GM21528 (cell line): Measurements from ENCODE around the gene FIGLA.
"Not testable (repeated sequence)": the region's sequence is repeated elsewhere in the genome, so short reads cannot be mapped to it uniquely, and the experiment has no call there.

Experiments used
- ATAC-seq: cut with Tn5 transposase; IDR thresholded peaks from one replicate; pipeline ENCODE4 v1.9.1; 2021; ENCODE audit warnings: mild to moderate bottlenecking, moderate library complexity; ENCODE audit not compliant: unreplicated experiment, low FRiP score

FIGLA gene

DNA sequence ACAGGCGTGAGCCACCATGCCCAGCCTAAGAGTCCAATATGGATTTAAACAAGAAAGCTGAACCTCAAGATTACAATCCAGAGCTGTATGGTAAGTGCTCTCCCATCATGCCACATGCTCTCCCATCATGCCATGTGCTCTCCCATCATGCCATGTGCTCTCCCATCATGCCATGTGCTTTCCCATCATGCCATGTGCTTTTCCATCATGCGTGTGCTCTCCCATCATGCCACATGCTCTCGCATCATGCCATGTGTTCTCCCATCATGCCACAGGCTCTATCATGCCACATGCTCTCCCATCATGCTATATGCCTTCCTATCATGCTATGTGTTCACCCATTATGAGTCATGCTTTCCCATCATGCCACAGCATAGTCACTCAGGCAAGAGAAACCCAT lies 43.2 kb downstream of the FIGLA start:
- ATAC-seq, result no peak

DNA sequence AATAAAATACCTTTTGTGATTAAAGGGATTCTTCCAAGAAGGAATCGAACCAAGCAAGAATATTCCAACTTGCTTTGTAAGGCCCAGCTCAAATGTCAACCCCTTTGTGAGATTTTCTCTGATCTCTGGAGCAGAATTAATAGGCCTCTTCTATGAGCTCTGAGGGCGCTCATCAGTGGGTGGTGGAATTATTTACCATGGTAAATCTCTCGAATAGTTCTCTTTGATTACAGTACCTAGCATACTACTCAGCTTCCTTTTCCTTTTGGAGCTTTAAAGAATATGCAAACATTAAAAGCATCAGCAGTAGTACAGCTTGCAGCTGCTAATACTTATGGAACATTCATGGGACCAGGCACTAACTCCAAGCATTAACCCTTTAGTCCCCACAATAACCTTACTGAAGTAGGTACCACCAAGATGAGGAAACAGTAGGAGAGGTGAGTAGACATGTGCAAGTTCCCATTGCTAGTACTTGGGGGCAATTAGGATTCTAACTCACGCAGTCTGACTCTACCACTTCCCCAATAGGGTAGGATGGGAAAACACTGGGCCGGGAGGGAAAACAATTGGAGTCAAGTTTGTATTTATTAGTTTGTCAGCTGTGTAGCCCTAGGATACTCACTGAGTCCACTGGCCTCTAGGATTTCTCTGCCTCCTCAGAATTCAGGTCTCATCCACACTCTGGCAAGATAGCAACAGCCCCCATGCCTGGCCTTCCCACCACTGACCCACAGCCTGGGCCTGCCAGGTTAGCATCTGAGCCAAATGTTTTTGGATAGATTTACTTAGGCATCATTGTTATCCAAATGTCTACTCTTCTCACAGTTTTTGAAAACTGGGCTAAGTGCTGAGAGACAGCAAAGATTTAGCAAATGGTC lies 44.1 kb downstream of the FIGLA start:
- ATAC-seq, result no peak

DNA sequence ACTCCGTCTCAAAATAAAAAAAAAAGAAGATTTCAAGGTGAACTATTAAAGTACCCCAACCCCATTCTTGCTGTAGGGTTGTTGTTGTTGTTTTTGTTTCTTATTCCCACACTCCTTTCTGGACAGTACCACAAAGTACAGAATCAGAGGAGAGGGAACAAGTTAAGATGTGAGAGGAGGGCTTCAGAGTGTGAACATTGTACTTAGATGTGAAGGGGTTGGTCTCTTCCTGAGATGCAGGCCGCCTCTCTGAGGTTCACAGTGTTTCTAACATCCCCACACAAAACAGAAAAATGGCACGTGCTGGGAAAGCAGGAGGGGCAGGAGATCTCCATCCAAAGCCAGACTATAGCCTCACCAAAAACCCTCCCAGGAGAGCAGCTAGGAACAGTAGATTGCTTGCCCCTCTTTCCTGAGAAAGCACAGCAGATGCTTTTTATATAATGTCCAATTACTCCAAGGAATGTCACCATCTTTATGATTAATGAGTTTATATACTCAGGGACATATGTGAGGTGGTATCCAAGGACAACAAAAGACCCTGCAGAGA lies 45.1 kb downstream of the FIGLA start:
- no peak for ATAC-seq

DNA sequence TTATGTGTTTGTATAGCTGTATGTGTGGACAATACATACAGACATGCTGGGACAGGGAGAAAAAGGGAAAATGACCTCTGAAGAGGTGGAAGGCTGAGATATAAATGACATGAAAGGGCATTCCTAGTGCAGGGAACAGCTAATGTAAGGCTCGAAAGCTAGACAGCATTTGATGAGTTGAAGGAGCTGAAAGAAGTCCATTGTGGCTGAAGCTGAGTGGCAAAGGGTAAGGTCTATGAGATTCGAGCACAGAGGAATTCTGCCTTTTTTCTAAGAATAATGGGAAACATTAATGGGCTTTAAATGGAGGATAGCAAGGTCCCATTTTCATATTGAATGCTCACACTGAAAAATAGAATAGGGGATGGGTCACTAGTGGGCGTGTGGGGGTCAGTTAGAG lies 46.0 kb downstream of the FIGLA start:
- no peak for ATAC-seq

DNA sequence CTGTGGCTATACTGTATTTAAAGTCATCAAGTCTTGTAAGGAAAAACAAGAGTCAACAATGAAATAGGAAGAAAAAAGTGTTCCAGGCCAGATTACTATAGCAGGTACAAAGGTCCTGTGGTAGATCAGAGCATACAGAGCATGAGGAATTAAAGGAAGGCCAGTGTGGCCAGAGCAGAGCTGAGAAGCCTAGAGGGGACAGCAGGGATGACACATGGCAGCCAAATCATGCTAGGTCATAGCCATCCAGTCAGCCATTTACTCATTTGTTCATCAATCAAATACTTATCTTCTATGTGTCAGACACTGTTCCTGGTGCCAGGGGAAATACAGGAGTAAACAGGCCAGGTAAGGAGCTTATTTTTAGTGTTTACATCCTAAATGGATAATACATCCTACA lies 46.8 kb downstream of the FIGLA start:
- no peak for ATAC-seq

DNA sequence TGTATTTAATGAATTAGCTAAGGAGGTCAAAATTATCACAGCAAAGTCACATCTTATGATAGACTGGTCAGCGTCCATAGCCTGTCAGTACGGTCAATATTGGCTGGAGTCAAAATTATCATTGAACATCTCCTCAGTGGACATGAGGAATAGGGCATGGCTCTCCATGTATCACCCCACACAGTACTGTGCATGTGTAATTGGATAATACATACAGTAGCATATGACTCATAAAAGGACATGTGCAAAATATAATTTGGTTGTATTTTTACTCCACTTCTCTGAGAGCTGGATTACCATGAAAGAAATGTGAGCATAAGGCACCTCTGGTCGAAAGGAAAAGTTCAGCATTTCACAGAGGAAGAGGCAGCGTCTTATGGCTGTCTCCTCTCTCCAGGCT lies 47.4 kb downstream of the FIGLA start:
- ATAC-seq, result no peak

DNA sequence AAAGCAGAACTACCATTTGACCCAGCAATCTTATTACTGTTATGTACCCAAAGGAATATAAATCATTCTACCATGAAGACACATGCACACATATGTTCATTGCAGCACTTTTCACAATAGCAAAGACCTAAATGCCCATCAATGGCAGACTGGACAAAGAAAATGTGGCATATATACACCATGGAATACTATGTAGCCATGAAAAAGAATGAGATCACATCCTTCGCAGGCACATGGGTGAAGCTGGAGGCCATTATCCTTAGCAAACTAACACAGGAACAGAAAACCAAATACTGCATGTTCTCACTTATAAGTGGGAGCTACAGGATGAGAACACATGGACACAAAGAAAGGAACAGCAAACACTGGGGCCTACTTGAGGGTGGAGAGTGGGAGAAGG lies 51.0 kb downstream of the FIGLA start:
- not testable (repeated sequence) for ATAC-seq

DNA sequence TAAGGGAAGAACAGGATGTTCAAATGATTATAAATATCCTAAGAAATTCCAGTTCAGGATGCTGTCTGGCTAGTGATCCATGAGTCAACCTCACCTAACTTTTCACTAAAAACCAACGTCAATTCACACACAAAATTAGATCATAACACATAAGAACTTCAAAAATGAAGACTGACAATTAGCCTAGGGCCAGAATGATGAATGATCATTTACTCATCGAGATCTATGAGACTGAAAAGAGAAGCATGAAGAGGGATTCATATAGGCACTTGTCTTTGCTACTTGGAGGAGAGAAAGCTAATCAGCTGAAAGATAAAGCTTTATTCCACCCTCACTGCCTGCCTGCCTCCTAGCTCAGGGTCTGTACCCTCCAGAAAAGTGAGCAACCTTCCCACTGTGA lies 52.3 kb downstream of the FIGLA start:
- ATAC-seq, result no peak

DNA sequence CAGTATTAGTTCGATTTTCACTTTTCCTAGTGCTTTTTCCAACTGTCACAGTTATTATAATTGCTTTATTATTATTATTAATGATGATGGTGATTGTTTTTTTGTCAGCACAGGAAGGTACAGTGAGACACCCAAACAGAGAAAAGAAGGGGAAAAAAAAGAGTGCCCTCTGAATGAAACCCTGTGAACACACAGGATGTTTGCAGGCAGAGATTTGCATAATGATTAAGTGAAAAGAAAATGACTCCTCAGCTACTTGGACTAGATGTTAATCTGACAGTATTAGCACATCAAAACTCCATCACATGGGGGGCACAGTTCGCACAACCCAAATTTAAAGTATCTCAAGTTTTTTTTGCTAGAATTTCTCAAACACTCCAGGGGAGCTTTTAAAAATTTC lies 55.4 kb downstream of the FIGLA start:
- no peak for ATAC-seq

DNA sequence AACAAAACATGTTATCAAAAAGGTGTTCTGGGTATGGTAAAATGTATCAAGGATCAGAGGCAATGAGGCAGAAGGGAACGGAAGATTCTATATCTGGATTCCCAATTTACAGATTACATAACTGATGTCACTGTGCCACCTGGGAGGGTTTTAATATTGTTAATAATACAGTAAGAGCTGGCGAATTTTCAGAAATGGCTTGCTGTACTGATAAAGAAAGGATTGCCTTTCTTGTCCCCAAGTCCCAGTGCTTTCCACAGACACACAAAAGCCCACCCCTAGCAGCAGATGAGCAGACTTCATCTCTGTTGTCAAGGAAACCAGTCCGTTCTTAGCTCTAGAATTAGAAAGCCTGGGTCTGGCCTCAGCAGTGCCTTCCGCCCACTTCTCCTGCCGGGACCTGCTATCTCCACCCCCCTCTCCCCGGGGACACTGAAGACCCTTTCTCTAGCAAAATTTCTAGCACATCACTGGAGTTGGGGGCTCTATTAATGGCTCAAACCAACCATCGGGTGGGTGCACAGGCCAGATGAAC lies 56.7 kb downstream of the FIGLA start:
- ATAC-seq, result no peak

DNA sequence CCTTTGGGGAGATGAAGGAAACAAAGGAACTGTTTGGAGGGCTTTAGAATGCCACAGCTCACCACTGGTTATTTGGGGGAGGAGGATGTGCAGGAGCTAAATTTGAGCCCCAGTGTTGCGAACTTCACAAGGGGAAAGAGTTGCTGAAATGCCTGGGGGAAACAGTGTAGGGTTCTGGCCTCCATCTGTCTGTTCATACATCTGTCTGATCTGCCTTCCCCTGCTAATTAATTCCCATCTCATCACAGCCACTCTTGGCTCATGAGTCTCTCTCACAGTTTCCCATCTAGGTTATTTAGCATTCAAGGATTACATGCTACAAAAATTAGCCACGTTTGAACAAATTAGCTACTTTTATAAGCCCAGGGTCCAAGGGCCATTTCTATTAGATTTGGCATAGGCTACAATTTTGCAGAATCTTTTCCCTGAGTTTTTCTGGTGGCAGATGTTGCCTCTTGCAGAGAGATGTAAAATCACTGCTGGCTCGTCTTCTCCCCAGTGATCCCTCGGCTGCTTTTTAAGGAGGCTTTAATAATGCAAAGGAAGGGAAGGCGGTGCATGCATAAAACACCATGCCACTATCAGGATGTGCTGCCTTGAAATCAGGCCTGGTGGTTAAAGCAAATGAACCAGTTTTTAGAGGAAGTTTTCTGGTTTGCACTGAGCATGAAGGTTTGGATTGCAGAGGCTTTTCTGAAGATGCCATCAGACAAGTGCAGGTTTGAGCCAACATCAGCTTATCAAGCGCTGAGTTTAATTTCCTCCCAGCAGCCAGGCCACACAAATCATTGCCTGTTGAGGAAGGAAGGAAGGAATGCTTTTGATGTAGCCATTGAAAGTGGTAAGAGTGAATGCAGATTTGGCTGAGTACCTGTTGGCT lies 57.4 kb downstream of the FIGLA start:
- ATAC-seq, result no peak

DNA sequence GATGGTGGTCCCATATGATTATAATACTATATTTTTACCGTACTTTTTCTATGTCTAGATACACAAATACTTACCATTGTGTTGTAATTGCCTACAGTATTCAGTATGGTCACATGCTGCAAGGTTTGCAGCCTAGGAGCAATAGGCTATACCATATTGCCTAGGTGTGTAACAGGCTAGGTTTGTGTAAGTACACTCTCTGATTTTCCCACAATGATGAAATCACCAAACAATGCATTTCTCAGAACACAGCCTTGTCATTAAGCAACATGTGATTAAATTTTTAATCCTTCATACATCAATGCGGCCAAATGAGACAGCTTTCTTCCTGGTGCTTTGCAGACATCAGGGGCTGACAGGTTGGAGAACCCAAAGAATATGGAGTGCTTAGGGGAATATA lies 59.7 kb downstream of the FIGLA start:
- no peak for ATAC-seq

DNA sequence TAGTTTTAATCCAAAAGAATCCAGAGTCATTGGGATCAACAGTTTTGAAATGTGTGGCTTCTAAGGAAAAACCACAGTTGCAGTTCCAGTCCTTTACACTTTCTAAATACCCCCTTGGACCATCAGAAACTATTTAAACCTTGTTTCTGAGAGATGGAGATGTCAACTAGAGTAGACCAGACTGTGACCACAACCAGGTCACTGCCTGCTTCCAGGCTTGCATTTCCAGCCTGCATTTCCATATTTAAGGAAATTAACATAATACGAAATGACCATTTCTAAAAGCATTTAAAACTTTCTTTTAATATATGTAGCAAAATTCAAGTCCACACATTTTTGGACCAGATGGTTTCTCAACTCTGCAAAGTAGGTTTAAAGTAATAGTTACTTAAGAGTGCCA lies 60.8 kb downstream of the FIGLA start:
- no peak for ATAC-seq

DNA sequence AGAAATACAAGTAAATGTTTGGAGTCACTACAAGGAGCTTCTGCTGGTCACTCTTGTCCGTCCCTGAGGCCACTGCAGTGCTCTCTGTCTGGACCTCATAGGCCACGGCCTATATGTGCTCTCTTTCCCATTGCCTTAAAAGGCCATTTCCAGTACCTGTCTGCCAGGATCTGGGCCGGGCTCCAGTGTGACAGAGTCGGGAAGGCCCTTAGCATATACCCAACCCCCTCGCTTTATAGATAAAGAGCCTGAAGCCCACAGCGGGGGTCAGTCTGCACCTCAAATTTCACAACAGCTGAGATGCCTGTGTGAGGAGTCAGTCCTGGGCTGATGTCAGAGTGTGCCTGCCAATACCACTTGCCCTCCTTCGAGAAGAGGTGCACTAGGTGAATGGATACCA lies 62.3 kb downstream of the FIGLA start:
- no peak for ATAC-seq
